ENCODE measurements around the gene BICD1.

BICD1 gene

DNA sequence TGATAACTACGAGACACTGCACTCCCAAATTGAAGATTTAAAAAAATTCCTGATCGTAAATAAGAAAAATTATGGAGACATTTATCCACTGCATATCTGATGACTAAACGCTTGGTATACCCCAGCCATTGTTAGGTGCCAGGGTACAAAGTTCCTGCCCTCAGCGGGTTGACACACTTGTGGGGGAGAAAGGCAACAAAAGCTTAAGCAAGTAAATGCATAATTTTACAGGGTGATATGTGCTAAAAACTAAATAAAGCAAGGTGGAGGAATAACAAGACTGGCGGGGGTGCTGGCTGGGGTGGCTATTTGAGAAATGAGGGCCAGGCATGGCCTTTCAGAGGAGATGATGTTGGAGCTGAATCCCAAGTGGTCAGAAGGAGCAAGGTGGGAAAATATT, 25.0 kb downstream of the BICD1 start:
- no peaks in the 10 kb centered on the region for H3K9me3 ChIP-seq (ENCODE audit: insufficient read depth, low read length, severe bottlenecking)
- H2AFZ ChIP-seq (ENCODE audit: low read depth, low read length) = no peak overlapping the region
- no peak overlapping the region for H3K9ac ChIP-seq (ENCODE audit: low read depth, low read length)
- DNase-seq (no peak), ATAC-seq (ENCODE audit: insufficient read depth, low read depth) (no peak)
- peaks cover 48% of the 10 kb centered on the region for H3K79me2 ChIP-seq (ENCODE audit: insufficient read depth, low read length)
- no peak overlapping the region for H3K4me3 ChIP-seq (ENCODE audit: low read depth in 1 of 2, low read length in 2 of 2)
- H3K27ac ChIP-seq (ENCODE audit: low read length) = no peak overlapping the region
- no peaks in the 10 kb centered on the region for H3K4me1 ChIP-seq (ENCODE audit: insufficient read depth, low read length)
- no peaks in the 10 kb centered on the region for H3K27me3 ChIP-seq (ENCODE audit: insufficient read depth, low read length, poor library complexity)
- H4K20me1 ChIP-seq (ENCODE audit: insufficient read depth, low read length) = 0 out of 2 replicates have a peak, but pooled peaks cover 2% of the 10 kb centered on the region
- TF ChIP-seq, protein P1, sequence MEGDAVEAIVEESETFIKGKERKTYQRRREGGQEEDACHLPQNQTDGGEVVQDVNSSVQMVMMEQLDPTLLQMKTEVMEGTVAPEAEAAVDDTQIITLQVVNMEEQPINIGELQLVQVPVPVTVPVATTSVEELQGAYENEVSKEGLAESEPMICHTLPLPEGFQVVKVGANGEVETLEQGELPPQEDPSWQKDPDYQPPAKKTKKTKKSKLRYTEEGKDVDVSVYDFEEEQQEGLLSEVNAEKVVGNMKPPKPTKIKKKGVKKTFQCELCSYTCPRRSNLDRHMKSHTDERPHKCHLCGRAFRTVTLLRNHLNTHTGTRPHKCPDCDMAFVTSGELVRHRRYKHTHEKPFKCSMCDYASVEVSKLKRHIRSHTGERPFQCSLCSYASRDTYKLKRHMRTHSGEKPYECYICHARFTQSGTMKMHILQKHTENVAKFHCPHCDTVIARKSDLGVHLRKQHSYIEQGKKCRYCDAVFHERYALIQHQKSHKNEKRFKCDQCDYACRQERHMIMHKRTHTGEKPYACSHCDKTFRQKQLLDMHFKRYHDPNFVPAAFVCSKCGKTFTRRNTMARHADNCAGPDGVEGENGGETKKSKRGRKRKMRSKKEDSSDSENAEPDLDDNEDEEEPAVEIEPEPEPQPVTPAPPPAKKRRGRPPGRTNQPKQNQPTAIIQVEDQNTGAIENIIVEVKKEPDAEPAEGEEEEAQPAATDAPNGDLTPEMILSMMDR (IDR thresholded peaks at IDR 0.05; ENCODE audit: borderline replicate concordance, extremely low read depth, low read length, poor library complexity, severe bottlenecking) = no peak
- no peak for TF ChIP-seq EZH2 (IDR thresholded peaks at IDR 0.05; ENCODE audit: borderline replicate concordance, low read depth, low read length, severe bottlenecking)
- no peak overlapping the region for H3K4me2 ChIP-seq (ENCODE audit: insufficient read depth, low read length)
- H3K36me3 ChIP-seq (ENCODE audit: insufficient read depth, low read length) = peaks cover 7% of the 10 kb centered on the region; the same call in 1 of the 2 replicates

DNA sequence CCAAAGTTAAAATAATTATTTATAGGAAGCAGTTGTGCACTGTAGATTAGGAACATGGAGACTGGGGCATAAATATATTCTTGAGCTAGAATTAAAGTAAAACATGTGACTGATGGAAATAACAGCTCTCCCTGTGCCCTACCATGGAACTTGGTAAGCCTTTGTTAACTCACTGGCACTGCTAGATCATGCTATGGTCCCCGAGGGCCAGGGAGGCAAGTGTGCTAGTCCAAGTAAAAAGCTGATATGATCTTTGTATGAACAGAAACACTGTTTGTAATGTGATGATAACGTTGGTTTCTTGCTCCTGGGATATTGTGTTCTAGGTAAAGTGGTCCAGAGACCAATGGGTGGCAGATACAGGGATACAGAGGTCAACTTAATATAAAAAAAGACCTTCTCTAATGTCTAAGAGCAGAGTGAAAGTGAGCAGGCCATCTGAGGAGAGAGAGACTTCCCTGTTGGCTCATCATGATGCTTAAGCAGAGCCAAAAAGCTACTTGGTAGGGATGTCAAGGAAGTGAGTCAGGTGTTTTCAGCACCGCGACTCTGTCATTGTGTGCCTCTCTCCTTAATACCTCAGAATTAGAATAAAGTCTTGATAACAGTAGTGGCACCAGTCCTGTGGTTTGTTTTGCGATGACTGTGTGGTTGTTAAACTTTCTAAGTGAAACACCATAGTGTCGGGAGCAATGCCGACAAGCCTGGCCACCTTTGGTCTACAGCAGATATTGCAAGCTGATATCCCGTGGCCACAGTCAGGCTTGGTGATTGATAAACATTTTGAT, 27.6 kb downstream of the BICD1 start:
- DNase-seq = no peak
- Histone ChIP-seq H3K27ac (ENCODE audit: low read length) (no peak overlapping the region), H4K20me1 (ENCODE audit: insufficient read depth, low read length) (0 out of 2 replicates have a peak, but pooled peaks cover 2% of the 10 kb centered on the region), H3K4me1 (ENCODE audit: insufficient read depth, low read length) (no peaks in the 10 kb centered on the region), H3K4me3 (ENCODE audit: low read depth in 1 of 2, low read length in 2 of 2) (no peak overlapping the region), H3K4me2 (ENCODE audit: insufficient read depth, low read length) (no peak overlapping the region), H3K36me3 (ENCODE audit: insufficient read depth, low read length) (peaks cover 7% of the 10 kb centered on the region; the same call in 1 of the 2 replicates), H3K9ac (ENCODE audit: low read depth, low read length) (no peak overlapping the region), H3K9me3 (ENCODE audit: insufficient read depth, low read length, severe bottlenecking) (no peaks in the 10 kb centered on the region), H3K27me3 (ENCODE audit: insufficient read depth, low read length, poor library complexity) (no peaks in the 10 kb centered on the region), H2AFZ (ENCODE audit: low read depth, low read length) (no peak overlapping the region), H3K79me2 (ENCODE audit: insufficient read depth, low read length) (peaks cover 34% of the 10 kb centered on the region)
- peak; percentile 52 for ATAC-seq (ENCODE audit: insufficient read depth, low read depth)
- TF ChIP-seq, protein P1 (IDR thresholded peaks at IDR 0.05; ENCODE audit: borderline replicate concordance, extremely low read depth, low read length, poor library complexity, severe bottlenecking) = no peak
- no peak for TF ChIP-seq EZH2 (IDR thresholded peaks at IDR 0.05; ENCODE audit: borderline replicate concordance, low read depth, low read length, severe bottlenecking)

DNA sequence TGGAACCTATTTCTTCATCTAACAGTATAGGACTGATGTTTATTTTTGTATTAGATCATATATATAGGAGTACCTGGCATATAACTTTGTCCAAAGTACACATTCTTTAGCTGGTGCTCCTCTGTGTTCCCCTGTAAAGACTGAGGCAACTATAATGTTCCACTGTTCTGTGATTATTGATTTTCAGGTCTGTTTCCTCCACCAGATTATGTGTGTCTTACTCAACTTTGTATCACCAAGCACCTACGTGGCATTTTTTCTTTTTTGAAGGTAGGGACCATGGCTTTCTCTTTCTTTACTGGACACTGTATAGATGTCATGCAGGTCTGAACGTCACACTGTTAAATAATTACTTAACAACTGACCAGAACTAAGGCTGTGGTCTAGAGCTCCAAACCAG, 29.3 kb downstream of the BICD1 start:
- H3K4me2 ChIP-seq (ENCODE audit: insufficient read depth, low read length) = no peak overlapping the region
- no peaks in the 10 kb centered on the region for H3K27me3 ChIP-seq (ENCODE audit: insufficient read depth, low read length, poor library complexity)
- H3K4me1 ChIP-seq (ENCODE audit: insufficient read depth, low read length) = no peaks in the 10 kb centered on the region
- no peak overlapping the region for H3K4me3 ChIP-seq (ENCODE audit: low read depth in 1 of 2, low read length in 2 of 2)
- no peak for TF ChIP-seq EZH2 (IDR thresholded peaks at IDR 0.05; ENCODE audit: borderline replicate concordance, low read depth, low read length, severe bottlenecking)
- TF ChIP-seq, protein P1 (IDR thresholded peaks at IDR 0.05; ENCODE audit: borderline replicate concordance, extremely low read depth, low read length, poor library complexity, severe bottlenecking) = no peak
- H3K27ac ChIP-seq (ENCODE audit: low read length) = no peak overlapping the region
- no peak for ATAC-seq (ENCODE audit: insufficient read depth, low read depth)
- no peak overlapping the region for H3K9ac ChIP-seq (ENCODE audit: low read depth, low read length)
- H4K20me1 ChIP-seq (ENCODE audit: insufficient read depth, low read length) = 0 out of 2 replicates have a peak, but pooled peaks cover 2% of the 10 kb centered on the region
- H3K79me2 ChIP-seq (ENCODE audit: insufficient read depth, low read length) = peaks cover 36% of the 10 kb centered on the region
- DNase-seq = no peak
- H3K36me3 ChIP-seq (ENCODE audit: insufficient read depth, low read length) = 0 out of 2 replicates have a peak, but pooled peaks cover 4% of the 10 kb centered on the region
- H2AFZ ChIP-seq (ENCODE audit: low read depth, low read length) = no peak overlapping the region
- H3K9me3 ChIP-seq (ENCODE audit: insufficient read depth, low read length, severe bottlenecking) = no peaks in the 10 kb centered on the region

All from DND-41 (cell line).